Rectal smooth muscle tissue (tissue), 1 donor: ENCODE results near the gene VASN.
A peak's percentile ranks its signal among the peaks of the same experiment; 100 is the strongest.

Experiments used
- H3K27ac ChIP-seq: one replicate; pipeline ENCODE4 v1.7.0; 2013; ENCODE audit warnings: low read depth, low read length, inconsistent platforms
- H3K27me3 ChIP-seq: one replicate; pipeline ENCODE4 v1.7.0; 2013; ENCODE audit warnings: low read length; ENCODE audit not compliant: control insufficient read depth, insufficient read depth
- H3K36me3 ChIP-seq: one replicate; pipeline ENCODE4 v1.7.0; 2013; ENCODE audit warnings: low read length; ENCODE audit not compliant: control insufficient read depth, insufficient read depth
- H3K4me1 ChIP-seq: one replicate; pipeline ENCODE4 v1.7.0; 2013; ENCODE audit warnings: low read length; ENCODE audit not compliant: control insufficient read depth, insufficient read depth
- H3K4me3 ChIP-seq: one replicate; pipeline ENCODE4 v1.7.0; 2013; ENCODE audit warnings: low read length
- H3K9ac ChIP-seq: one replicate; pipeline ENCODE4 v1.7.0; 2013; ENCODE audit warnings: low read length

Gene VASN

DNA sequence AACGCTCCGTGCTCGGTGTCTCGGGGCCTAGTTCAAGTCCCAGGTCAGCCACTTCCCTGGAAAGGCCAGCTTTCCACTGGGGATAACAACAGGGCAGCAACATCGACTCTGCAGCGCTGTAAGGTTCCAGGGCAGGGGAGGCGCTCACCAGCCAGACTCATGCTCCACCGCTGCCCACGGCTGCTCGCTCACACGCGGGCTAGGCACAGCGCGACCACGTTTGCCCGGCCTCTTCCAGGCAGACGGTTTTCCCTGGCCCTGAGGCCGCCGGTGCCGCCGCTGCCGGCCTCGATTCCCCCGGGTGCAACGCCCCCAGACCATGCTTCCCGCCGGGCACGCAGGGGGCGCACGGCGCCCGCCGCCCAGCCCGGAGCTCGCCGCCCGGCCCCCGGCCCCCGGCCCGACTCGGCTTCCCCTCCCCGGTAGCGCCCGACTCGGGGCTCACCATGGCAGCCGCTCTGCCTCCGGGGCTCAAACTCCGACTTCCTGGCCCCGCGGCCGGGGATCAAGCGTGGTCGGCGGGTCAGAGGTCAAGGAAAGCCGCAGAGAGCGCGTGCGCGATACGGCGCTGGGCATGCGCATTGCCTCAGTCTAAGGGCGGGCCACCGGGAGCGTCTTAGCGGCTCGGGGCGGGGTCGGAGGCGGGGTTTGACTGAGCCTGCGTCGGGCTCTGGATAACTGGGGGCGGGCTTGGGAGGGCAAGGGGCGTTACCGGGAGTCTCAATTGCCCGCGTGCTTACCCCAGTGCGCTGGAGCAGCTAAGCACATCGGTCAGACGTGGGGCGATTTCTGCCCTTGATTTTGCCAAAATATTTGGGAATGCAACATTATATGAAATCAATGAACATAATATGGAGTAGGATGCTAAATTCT, 20.6 kb upstream of the VASN start, which contains the start of gene PAM16:
Gene PAM16, minus strand, starts transcription at position 535 of the 873 bp plus-strand sequence. Its CDS starts 87 bp downstream, at position 448.
- H3K9ac ChIP-seq = peak within 1 kb of the TSS; percentile 82

DNA sequence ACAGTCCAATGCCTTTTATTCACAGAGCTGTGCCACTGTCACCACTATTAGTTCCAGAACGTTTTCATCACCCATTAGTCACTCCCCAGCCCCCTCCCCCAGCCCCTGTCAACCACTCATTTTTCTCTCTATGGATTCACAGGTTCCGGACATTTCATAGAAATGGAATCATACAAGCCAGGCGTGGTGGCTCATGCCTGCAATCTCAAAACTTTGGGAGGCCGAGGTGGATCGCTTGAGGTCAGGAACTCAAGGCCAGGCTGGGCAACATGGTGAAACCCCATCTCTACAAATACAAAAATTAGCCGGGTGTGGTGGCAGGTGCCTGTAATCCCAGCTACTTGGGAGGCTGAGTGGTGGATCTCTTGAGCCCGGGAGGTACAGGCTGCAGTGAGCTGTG, 19.8 kb upstream of the VASN start:
- no peaks in the 10 kb centered on the region for H3K27me3 ChIP-seq
- no peak overlapping the region for H3K4me3 ChIP-seq
- peaks cover 2% of the 10 kb centered on the region for H3K4me1 ChIP-seq
- no peak overlapping the region for H3K27ac ChIP-seq
- no peak overlapping the region for H3K9ac ChIP-seq
- no peaks in the 10 kb centered on the region for H3K36me3 ChIP-seq

More for the DNA sequence above, 20.6 kb upstream of the VASN start, which contains the start of gene PAM16:
- Histone ChIP-seq H3K4me1 (peaks cover 2% of the 10 kb centered on the region), H3K27ac (peak within 1 kb of the TSS; percentile 61), H3K36me3 (no peaks in the 10 kb centered on the region), H3K27me3 (no peaks in the 10 kb centered on the region), H3K4me3 (peak within 1 kb of the TSS; percentile 98)

DNA sequence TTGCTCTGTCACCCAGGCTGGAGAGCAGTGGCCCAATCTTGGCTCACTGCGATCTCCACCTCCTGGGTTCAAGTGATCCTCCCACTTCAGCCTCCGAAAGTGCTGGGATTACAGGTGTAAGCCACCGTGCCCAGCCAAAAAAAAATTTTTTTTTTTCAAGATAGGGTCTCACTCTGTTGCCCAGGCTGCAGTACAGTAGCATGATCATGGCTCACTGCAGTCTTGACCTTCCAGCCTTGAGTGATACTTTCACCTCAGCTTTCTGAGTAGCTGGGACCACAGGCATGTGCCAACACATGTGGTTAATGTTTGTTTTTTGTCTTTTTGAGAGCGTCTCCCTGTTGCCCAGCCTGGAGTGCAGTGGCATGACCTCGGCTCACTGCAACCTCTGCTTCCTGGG, 18.8 kb upstream of the VASN start:
- Histone ChIP-seq H3K9ac (no peak overlapping the region), H3K4me3 (no peak overlapping the region), H3K4me1 (peaks cover 2% of the 10 kb centered on the region), H3K36me3 (no peaks in the 10 kb centered on the region), H3K27ac (no peak overlapping the region), H3K27me3 (no peaks in the 10 kb centered on the region)

DNA sequence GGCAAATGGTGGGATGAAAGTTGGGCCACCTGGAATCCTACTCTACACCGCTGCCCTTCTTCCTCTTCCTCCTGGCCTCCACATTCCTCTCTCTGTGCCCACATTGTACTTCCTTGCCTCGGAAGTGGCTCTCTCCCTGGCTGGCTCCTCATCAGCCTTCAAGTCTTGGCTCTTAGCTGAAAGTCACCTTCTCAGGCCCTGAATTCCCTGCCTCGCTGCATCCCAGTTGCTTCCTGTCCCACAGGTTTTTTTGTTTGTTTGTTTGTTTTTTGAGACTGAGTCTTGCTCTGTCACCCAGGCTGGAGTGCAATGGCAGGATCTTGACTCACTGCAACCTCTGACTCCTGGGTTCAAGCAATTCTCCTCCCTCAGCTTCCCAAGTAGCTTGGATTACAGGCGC, 18.0 kb upstream of the VASN start:
- peaks cover 2% of the 10 kb centered on the region for H3K4me1 ChIP-seq
- no peaks in the 10 kb centered on the region for H3K27me3 ChIP-seq
- H3K4me3 ChIP-seq = no peak overlapping the region
- no peak overlapping the region for H3K27ac ChIP-seq
- H3K36me3 ChIP-seq = no peaks in the 10 kb centered on the region
- no peak overlapping the region for H3K9ac ChIP-seq

DNA sequence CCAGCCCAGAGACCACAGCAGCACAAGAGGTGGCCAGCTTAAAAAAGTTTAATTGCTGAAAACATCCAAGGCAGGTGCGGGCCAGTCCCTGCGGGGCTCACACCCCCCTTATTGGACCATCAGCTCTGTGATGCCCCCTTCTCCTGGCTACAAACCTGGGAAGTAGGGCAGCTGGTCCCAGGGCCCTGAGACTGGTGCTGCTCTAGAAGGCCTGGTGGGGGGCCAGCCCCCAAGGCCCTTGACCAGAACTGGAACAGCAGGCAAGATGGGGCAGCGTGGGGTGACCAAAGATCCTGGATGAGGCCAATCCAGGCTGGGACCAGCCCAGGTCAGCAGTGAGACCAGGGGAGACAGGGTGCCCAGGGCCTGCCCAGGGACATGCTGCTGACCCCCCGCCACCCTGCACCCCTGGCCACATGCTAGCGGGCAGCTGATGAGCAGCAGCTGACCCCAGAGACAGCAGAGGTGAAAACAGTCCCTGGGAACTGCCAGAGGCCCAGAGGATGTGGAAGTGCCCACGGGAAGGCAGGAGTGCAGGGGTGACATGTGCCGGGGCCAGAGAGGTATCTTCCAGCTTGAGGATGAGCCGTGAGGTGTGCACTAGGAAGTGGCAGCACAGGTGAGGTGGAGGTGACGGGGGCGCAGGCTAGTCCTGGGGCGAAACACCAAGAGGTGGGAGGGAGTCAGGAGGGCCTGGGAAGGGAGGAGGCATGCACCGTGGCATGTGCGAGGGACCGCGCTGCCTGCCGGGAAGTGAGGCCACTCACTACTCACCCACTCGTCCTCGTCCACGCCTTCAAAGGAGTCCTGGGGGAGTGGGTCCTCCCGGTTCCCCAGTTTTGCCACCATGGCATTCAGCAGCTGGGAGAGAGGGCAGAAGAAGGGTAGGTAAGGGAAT, 16.9 kb upstream of the VASN start:
- H3K27ac ChIP-seq = no peak overlapping the region
- peaks cover 2% of the 10 kb centered on the region for H3K4me1 ChIP-seq
- H3K27me3 ChIP-seq = no peaks in the 10 kb centered on the region
- H3K4me3 ChIP-seq = no peak overlapping the region
- no peaks in the 10 kb centered on the region for H3K36me3 ChIP-seq
- H3K9ac ChIP-seq = no peak overlapping the region

DNA sequence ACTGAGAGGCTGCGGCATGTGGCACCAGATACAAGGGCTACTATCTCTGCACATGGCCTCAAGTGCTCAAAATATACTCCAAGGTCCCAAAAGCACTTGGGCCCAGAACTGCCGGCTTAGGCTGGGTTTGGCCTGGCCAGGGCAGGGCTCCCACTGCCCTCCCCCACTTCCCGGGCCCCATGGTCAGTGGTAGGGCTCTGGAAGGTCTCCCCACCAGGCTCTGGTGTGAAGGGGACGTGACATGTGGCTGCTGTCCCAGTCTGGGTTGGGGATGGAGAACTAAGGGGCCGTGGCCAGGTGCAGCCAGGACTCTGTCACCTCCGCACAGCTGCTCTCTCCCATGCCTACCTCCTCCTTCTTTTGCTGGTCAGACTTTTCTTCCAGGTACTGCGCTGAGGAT, 14.8 kb upstream of the VASN start:
- no peak overlapping the region for H3K4me3 ChIP-seq
- H3K27me3 ChIP-seq = no peaks in the 10 kb centered on the region
- H3K36me3 ChIP-seq = peaks cover 4% of the 10 kb centered on the region
- H3K27ac ChIP-seq = no peak overlapping the region
- no peaks in the 10 kb centered on the region for H3K4me1 ChIP-seq
- no peak overlapping the region for H3K9ac ChIP-seq

DNA sequence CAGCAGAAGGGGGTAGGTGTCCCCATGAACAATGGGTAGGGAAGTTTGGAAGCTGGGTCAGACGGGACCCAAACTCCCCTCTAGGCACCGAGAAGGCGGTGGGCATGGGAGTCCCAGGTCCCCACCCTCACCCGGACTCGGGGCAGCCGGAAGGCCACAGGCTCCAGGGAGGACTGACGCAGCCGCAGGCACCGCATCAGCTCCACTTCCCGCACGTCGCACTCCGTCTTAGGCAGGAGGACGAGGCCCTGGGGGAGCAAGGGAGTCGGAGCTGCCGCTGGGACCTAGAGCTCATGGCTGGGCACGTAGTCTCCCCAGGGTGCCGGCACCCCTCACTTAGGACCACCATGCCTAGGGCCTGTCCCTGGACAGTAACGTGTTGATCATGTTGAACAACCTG, 13.4 kb upstream of the VASN start:
- Histone ChIP-seq H3K36me3 (peaks cover 4% of the 10 kb centered on the region), H3K27ac (no peak overlapping the region), H3K4me3 (no peak overlapping the region)

DNA sequence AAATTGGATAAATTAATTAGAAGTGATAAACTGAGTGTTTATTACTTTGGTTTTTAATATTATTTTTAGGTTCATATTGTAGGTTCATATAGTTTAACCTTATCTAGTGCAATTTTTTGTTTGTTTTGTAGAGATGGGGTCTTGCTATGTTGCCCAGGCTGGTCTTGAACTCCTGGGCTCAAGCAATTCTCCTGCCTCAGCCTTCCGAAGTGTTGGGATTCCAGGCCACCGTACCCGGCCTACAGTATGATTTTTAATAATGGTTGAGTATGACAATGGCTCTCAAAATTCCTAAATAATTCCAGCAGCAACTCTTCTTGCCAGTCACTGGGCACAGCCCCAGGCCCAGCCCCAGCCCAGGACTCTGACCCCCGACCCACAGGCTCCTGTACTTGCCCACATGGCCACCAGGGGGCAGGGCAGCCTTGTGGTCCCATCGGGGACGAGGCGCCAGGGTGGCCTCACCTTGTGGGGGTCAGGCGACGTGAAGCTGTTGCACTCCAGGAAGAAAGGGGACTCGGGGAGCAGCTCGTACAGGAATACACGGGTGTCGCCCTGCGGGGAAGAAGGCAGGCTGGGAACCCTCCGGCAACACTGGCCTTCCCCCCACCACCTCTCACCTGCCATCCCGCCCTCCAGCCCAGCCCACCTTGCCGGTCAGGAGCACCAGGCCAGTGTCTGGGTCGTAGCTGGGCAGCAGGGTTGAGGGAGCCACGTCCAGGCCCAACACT, 12.7 kb upstream of the VASN start:
- Histone ChIP-seq H3K9ac (no peak overlapping the region), H3K27me3 (no peaks in the 10 kb centered on the region), H3K36me3 (peaks cover 4% of the 10 kb centered on the region)

More for the DNA sequence above, 13.4 kb upstream of the VASN start:
- no peaks in the 10 kb centered on the region for H3K27me3 ChIP-seq
- no peaks in the 10 kb centered on the region for H3K4me1 ChIP-seq
- H3K9ac ChIP-seq = no peak overlapping the region

DNA sequence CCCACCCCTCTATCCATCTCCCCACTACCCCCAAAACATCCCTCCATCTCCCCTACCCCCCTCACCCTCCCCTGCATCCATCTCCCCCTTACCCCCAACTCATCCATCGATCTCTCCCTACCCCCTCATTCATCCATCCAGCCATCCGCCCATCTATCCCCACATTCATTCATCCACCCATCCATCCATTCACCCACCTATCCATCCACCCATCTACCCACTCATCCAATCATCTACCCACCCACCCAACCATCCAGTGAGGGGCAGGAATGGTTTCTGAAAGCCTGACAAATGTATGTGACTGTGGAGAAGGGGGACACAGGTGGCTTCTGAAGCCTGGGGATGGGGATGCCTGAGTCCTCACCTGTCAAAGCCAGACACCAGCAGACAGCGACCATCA, 11.7 kb upstream of the VASN start:
- Histone ChIP-seq H3K9ac (no peak overlapping the region), H3K4me3 (no peak overlapping the region), H3K36me3 (peaks cover 7% of the 10 kb centered on the region), H3K27ac (no peak overlapping the region), H3K4me1 (no peaks in the 10 kb centered on the region), H3K27me3 (no peaks in the 10 kb centered on the region)

More for the DNA sequence above, 12.7 kb upstream of the VASN start:
- Histone ChIP-seq H3K27ac (no peak overlapping the region), H3K4me1 (no peaks in the 10 kb centered on the region), H3K4me3 (no peak overlapping the region)

DNA sequence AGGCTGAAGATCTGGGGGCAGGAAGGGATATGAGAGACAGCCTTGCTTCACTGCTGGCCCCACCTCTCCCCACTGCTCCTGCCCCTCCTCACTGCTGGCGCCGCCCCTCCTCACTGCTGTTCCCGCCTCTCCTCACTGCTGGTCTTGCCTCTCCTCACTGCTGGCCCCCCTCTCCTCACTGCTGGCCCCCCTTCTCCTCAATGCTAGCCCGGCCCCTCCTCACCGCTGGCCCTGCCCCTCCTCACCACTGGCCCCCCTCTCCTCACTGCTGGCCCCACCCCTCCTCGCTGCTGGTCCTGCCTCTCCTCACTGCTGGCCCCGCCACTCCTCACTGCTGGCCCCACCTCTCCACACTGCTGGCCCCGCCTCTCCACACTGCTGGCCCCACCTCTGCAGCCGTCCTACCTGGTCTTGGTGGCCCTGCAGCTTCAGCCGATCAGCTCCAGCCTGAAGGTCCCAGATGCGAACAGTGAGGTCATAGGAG, 11.1 kb upstream of the VASN start:
- Histone ChIP-seq H3K9ac (no peak overlapping the region), H3K4me1 (no peaks in the 10 kb centered on the region), H3K27me3 (no peaks in the 10 kb centered on the region), H3K4me3 (no peak overlapping the region), H3K27ac (no peak overlapping the region), H3K36me3 (peaks cover 12% of the 10 kb centered on the region)

DNA sequence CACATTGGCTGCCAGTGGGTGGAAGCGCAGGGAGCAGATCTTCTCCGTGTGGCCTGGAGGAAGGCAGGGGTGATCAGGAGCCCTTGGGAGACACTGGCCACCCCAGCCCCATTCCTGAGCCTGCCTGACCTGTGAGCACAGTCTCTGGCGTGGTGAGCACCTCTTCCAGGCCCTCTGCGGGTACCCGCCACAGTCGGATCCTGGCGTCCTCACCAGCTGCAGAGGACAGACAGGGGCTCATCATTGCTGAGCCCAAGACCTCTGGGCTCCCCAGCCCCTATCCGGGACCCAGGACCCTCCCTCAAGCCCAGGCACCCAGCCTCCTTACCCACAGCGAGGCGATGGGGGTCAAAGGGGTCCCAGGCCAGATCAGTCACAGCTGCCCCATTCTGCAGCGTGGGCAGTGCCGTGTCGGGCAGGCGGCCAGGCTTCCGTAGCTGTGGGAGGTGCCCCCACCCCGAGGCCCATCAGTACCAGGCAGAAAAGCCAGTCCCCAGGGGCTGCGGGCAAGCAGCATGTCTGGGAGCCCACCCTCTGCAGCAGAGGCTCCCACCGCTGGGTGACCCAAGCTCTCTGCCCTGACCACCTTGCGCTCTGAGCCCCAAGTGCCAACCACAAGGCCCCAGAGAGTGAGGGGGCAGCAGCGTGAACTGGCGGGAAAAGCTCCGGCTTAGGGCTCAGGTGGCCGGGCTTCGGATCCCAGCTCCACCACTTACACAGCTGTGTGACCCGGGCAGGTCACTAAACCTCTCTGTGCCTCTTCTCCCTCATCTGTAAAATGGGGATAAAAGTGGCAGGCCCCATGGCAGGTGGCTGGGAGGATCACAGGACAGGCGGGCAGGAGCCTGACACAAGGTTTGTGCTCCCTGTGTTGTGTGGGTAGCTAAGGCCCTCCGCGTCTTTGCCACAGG, 10.4 kb upstream of the VASN start:
- no peaks in the 10 kb centered on the region for H3K4me1 ChIP-seq
- peaks cover 12% of the 10 kb centered on the region for H3K36me3 ChIP-seq

More for the DNA sequence above, 10.4 kb upstream of the VASN start:
- H3K9ac ChIP-seq = no peak overlapping the region
- no peak overlapping the region for H3K27ac ChIP-seq
- H3K4me3 ChIP-seq = no peak overlapping the region
- no peaks in the 10 kb centered on the region for H3K27me3 ChIP-seq
